A673 (cell line): Measurements from ENCODE around the gene SDK1. TPM values are rescaled to one million over a fixed set of nuclear protein-coding genes. Genes with fewer than 3 reads are reported as not detected.

Experiments used
- BruUV-seq: library from RNA; stranded (reverse); fragments of 400-500 nt; replicated peaks from 2 replicates; lab custom pipeline; 2021; lab: Mats Ljungman, UMichigan
- CTCF ChIA-PET: fragments of 300-600 bp; sonication (Branson Sonifier 250); formaldehyde crosslinking; loops from one replicate; lab custom pipeline; 2022; ENCODE audit warnings: antibody characterized with exemption; lab: Charles Lee
- POLR2A ChIA-PET: fragments of 300-600 bp; sonication (Branson Sonifier 250); formaldehyde crosslinking; loops from one replicate; lab custom pipeline; 2022; ENCODE audit warnings: antibody characterized with exemption; ENCODE audit not compliant: low non-redundant PET; lab: Charles Lee
- DNase-seq: peaks from one replicate; pipeline ENCODE4 v3.0.0-alpha.2; 2015; ENCODE audit warnings: low spot score
- H3K27ac ChIP-seq: fragments of 200-600 bp; sonication (generic); 2 replicates; pipeline ENCODE4 v1.5.1; 2016; ENCODE audit warnings: mixed run types, low read depth, mild to moderate bottlenecking, mixed read lengths, antibody characterized with exemption, low read length; ENCODE audit not compliant: poor library complexity, severe bottlenecking
- H3K27me3 ChIP-seq: fragments of 200-600 bp; sonication (generic); replicated peaks from 2 replicates; pipeline ENCODE4 v1.6.1; 2017; ENCODE audit warnings: mixed run types, low read depth, mild to moderate bottlenecking, mixed read lengths, antibody characterized with exemption, low read length; ENCODE audit not compliant: insufficient read depth, poor library complexity
- H3K36me3 ChIP-seq: fragments of 200-600 bp; sonication (generic); 2 replicates; pipeline ENCODE4 v1.6.1; 2016; ENCODE audit warnings: mixed run types, mild to moderate bottlenecking, mixed read lengths, antibody characterized with exemption, low read length; ENCODE audit not compliant: insufficient read depth, poor library complexity, severe bottlenecking
- H3K4me1 ChIP-seq: fragments of 200-600 bp; sonication (generic); 2 replicates; pipeline ENCODE4 v1.6.1; 2017; ENCODE audit warnings: mixed run types, mild to moderate bottlenecking, mixed read lengths, antibody characterized with exemption, low read length; ENCODE audit not compliant: insufficient read depth, poor library complexity, severe bottlenecking
- H3K4me3 ChIP-seq: fragments of 200-600 bp; sonication (generic); 2 replicates; pipeline ENCODE4 v1.5.1; 2016; ENCODE audit warnings: low read depth, mixed run types, mild to moderate bottlenecking, mixed read lengths, low read length; ENCODE audit not compliant: poor library complexity, severe bottlenecking
- H3K9me3 ChIP-seq: fragments of 200-600 bp; sonication (generic); 2 replicates; pipeline ENCODE4 v1.6.1; 2016; ENCODE audit warnings: mixed run types, low read depth, mild to moderate bottlenecking, mixed read lengths, antibody characterized with exemption, low read length; ENCODE audit not compliant: poor library complexity, severe bottlenecking
- EZH2 ChIP-seq: fragments of 200-600 bp; sonication (generic); IDR thresholded peaks from 2 replicates; pipeline ENCODE4 v1.6.1; 2017; ENCODE audit warnings: borderline replicate concordance, low read depth, mild to moderate bottlenecking, mixed read lengths, antibody characterized with exemption, low read length; ENCODE audit not compliant: poor library complexity, severe bottlenecking
- intact Hi-C: fragments of 100-400 bp; cut with micrococcal nuclease; formaldehyde crosslinking; loops from one replicate; pipeline ENCODE4 v1.10.0; 2022; ENCODE audit not compliant: unreplicated experiment
- total RNA-seq: library from RNA; stranded (reverse); gene quantifications from 2 replicates; pipeline ENCODE4 v1.2.3, GENCODE V29; 2021
- TF ChIP-seq, protein P1 (sequence below): fragments of 300-800, 200-600 bp; sonication (generic); conservative IDR thresholded peaks from 2 replicates; pipeline ENCODE4 v1.5.1; 2017; ENCODE audit warnings: low read depth, mild to moderate bottlenecking, antibody characterized with exemption, low read length, moderate library complexity, mixed read lengths

Gene SDK1
- total RNA-seq, 1 experiment from 2014 or later, result 14.7 TPM

DNA sequence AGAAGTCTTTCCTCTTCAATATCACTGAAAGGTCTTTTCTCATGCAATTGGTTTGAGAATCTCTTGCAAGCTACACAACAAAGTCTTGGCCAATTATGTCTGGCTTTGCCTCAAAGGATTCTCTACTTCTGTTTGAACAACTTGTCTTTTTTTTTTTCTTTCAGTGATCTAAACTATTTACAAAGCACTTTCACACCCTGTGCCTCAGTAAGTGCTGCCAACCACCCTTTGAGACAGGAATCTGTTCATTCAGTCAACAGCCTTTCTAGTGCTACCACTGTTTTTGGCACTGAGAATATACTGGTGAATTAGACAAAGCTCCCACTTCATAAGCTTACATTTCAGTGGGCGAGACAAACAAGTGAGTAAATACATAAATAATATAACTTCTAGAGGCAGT is 26.9 kb upstream of the SDK1 start:
- Histone ChIP-seq H3K4me1 (no peaks in the 10 kb centered on the region), H3K4me3 (no peak overlapping the region), H3K9me3 (no peaks in the 10 kb centered on the region), H3K27ac (no peak overlapping the region), H3K36me3 (no peaks in the 10 kb centered on the region), H3K27me3 (no peaks in the 10 kb centered on the region)
- no peak for TF ChIP-seq EZH2
- TF ChIP-seq, protein P1, sequence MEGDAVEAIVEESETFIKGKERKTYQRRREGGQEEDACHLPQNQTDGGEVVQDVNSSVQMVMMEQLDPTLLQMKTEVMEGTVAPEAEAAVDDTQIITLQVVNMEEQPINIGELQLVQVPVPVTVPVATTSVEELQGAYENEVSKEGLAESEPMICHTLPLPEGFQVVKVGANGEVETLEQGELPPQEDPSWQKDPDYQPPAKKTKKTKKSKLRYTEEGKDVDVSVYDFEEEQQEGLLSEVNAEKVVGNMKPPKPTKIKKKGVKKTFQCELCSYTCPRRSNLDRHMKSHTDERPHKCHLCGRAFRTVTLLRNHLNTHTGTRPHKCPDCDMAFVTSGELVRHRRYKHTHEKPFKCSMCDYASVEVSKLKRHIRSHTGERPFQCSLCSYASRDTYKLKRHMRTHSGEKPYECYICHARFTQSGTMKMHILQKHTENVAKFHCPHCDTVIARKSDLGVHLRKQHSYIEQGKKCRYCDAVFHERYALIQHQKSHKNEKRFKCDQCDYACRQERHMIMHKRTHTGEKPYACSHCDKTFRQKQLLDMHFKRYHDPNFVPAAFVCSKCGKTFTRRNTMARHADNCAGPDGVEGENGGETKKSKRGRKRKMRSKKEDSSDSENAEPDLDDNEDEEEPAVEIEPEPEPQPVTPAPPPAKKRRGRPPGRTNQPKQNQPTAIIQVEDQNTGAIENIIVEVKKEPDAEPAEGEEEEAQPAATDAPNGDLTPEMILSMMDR, result no peak
- CTCF ChIA-PET, result no interaction called here
- POLR2A ChIA-PET, result no interaction called here
- no peak for DNase-seq
- BruUV-seq, result no TSS peak
- intact Hi-C loops, result no loop called here

DNA sequence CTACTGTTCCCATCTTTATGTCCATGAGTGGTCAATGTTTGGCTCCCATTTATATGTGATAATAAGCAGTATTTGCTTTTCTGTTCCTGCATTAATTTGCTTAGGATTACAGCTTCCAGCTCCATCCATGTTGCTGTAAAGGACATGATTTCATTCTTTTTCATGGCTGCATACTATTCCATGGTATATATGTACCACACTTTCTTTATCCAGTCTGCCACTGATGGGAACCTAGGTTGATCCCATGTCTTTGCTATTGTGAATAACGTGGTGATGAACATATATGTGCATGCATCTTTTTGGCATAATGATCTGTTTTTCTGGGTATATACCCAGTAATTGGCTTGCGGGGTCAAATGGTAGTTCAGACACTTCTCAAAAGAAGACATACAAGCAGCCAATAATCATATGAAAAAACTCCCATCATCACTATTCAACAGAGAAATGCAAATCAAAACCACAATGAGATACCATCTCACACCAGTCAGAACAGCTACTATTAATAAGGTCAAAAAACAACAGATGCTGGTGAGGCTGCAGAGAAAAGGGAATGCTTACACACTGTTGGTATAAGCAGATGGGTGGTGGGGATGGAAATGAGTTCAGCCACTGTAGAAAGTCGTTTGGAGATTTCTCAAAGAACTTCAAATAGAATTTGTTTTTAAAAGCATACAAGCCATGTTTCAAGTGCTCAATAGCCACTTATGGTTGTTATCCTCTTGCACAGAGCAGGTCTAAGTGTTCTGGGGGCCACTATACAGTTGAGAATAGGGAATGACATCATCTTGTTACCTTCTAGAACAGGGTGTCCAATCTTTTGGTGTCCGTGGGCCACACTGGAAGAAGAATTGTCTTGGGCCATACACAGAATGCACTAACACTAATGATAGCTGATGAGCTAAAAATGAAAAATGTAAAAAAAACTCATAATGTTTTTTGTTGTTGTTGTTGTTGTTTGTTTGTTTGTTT is 23.2 kb upstream of the SDK1 start:
- H3K36me3 ChIP-seq, result no peaks in the 10 kb centered on the region
- H3K27me3 ChIP-seq, result peaks cover 11% of the 10 kb centered on the region
- ChIA-PET CTCF (interaction anchor here (0.5 kb wide), 1 partner anchor 628 kb away, joined by 5 read pairs; no protein-coding TSS in a partner anchor), POLR2A (no interaction called here)
- no peak for DNase-seq
- no peaks in the 10 kb centered on the region for H3K9me3 ChIP-seq
- TF ChIP-seq, protein P1, result no peak
- TF ChIP-seq EZH2, result no peak
- no peaks in the 10 kb centered on the region for H3K4me1 ChIP-seq
- no TSS peak for BruUV-seq
- H3K4me3 ChIP-seq, result no peak overlapping the region
- H3K27ac ChIP-seq, result no peak overlapping the region
- intact Hi-C loops, result no loop called here

DNA sequence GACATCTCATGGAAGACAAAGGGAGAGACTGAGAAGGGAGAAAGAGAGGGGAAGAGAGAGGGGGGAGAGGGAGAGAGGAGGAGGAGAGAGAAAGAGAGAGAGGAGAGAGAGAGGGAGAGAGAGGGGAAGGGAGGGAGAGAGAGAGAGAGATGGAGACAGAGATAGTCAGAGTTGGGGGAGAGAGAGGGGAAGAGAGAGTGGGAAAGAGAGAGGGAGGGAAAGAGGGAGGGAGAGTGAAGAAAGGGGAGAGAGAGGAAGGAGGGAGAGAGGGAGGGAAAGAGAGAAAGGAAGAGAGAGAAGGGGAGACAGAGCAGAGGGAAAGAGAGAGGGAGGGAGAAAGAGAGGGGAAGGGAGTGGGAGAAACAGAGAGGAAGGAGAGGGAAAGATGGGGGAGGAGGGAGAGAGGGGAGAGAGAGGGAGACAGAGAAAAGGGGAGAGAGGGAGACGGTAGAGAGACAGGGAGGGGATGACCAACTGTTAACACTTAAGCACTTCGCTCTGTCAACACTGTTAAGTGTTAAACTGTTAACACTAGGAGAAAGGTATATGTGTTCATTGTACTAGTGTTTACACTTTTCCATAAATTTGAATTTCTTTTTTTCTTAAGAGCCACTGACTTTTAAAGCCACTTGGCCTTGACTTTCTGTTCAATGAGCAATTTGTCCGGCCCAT is 21.8 kb upstream of the SDK1 start:
- H3K27me3 ChIP-seq, result peaks cover 11% of the 10 kb centered on the region
- no TSS peak for BruUV-seq
- no peaks in the 10 kb centered on the region for H3K36me3 ChIP-seq
- ChIA-PET POLR2A (no interaction called here), CTCF (no interaction called here)
- no peaks in the 10 kb centered on the region for H3K4me1 ChIP-seq
- no peak overlapping the region for H3K27ac ChIP-seq
- no peak for TF ChIP-seq EZH2
- TF ChIP-seq, protein P1, result no peak
- H3K4me3 ChIP-seq, result no peak overlapping the region
- intact Hi-C loops, result no loop called here
- DNase-seq, result no peak
- H3K9me3 ChIP-seq, result no peaks in the 10 kb centered on the region
